NCI-H345 treated with DMSO at 0.1 percent for 48 hours (cell line): ENCODE results near the gene GRIA4.
"Not testable (repeated sequence)": the region's sequence is repeated elsewhere in the genome, so short reads cannot be mapped to it uniquely, and the experiment has no call there.

Experiments
- DNase-seq: peaks from one replicate; lab custom pipeline; 2025; ENCODE audit not compliant: unreplicated experiment; lab: John Stamatoyannopoulos, UW

The GRIA4 gene

GRCh38 chr11:105718641-105719040 is 108.8 kb downstream of the GRIA4 start:
- DNase-seq: no peak

DNA sequence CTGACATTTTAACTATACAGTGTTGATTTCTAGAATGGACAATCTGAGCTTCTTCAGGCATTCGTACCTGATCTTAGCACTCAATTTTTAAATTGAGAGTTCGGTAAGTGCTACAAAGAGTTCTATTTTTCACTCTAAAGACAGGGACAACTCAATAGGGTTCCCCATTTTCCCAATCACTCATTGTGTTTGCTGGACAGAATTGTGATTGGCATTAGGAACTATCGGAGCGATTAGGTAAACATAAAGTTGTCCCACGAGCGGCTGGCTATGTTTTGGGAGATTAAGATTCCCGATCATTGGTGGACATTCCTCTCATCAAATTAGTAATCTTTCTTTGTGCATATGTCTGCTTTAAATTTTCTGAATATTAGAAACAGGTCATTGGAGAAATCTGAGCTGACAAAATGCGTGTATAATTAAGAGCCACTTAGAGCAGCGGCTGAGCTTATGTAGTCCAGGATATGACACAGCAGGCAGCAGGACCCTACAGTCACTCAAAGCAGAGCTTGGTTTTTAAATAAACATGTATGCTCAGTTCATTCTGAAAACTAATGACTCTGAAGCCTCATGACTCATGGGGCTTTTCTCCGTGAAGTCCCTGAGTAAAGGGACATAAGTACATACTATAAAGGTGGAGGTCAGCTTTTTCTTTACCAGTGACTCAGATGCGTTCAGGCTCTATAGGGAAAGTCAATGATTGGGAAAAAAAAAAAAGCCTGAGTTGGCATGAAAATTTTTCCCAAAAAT is 109.4 kb downstream of the GRIA4 start:
- DNase-seq: peak; percentile 60

- no peak for DNase-seq
These were observed 110.2 kb downstream of the GRIA4 start for GRCh38 chr11:105720096-105720495.

DNA sequence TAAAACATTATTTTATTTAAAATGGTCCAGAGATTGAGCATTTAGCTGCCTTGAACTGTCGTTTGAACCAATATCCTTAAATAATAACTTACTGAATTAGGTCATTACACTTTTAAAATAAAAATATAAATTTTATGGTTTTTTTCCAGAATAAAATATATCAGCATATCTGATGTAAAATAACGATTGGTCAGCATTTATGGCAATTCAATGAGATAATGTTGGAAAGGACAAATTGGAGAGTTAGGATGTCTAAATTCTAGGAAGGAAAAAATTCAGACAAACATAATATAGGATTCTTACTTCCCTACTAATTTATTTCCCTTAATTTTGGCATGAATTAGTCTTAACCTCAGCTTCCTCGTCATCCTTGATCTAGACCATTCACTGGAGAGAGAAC is 113.4 kb downstream of the GRIA4 start:
- DNase-seq: no peak

- DNase-seq: no peak
These were observed 122.7 kb downstream of the GRIA4 start for GRCh38 chr11:105732611-105733010.

- no peak for DNase-seq
These were observed 124.6 kb downstream of the GRIA4 start for GRCh38 chr11:105734426-105734825.

DNA sequence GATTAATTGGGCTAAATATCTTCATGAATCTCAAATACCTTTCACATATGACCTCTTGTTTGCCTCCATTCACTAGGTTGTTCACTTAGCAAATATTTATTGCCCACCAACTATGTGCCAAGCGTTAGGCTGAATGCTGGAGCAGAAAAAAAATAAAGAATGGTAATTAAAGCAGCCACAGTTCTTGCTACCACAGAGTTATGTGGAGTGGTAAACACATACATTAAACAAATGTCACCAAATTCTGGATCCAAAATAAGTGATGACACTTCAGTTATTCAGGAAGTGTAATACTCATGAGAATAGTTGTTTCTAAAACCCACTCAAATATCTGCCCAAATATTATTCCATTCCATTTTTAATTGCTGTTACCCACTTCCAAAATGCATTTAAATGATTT is 128.4 kb downstream of the GRIA4 start:
- no peak for DNase-seq

DNA sequence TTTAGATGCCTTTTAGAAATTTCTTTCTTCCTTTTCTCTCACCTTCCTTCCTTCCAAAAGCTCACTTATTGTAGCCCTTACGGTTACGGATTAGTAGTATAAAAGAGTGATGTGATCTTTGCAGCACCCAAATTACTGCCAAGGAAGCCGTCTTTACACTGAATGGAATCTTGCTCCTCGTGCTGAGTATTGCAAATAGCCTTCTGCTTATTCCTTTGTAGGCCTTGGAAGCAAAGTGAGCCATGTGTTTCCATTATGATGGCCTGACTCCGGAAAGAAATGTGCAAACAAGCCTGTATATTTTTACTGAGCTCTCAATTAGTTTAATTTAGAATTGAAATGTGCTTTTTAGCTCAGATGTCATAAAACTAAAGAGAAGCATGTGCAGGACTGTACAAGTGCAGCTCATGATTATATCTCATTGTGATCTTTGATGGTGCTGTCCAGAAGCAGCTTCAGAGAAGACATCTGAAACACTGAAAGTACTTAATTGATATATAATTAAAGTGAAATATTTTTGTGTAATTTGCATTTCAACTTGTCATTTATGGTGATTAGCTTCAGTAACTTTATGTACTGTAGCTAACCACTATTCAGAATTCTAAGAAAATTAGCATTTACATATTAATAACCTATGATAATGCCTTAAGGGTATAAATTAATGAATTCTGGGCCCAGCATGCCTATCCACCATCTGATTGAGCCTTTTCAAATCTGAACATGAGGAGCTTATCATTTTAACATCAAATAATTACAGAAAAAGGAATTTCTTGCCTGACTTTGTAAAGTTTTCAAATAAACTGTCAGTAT is 129.3 kb downstream of the GRIA4 start:
- no peak for DNase-seq

DNA sequence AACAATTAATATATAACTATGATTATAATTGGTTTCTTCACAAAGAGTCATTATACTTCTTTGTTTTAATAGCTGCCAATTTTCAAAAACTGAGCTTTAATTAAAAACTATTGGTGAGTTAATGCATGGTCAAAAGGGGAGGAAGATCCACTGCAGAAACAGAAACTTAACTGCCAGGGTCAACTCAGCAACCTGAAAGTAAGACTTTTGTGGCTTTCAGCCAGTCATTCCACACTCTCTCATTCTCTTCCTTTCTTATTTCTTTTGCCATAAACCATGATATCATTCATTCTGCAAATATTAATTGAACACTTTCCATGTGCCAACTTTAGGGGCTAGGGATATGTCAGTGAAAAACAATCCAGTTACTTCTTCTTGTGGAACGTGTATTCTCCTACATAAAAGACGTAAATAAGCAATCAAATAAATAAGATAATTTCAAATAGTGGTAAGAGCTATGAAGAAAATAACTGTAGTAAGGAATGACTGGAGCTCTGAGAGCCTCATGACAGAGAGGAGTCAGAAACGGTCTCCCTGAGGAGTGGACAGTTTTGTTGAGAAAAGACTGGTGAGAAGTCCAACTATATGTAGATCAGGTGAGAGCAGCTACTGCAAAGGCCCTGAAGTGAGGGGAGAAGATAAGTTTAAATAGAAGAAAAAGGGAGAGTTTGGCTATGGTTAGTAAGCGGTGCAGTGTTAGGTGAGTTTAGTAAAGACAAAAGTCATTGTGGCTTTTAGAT is 130.5 kb downstream of the GRIA4 start:
- no peak for DNase-seq

GRCh38 chr11:105741488-105742020 is 131.7 kb downstream of the GRIA4 start:
- DNase-seq: no peak

GRCh38 chr11:105754260-105754659 is 144.4 kb downstream of the GRIA4 start:
- no peak for DNase-seq

DNA sequence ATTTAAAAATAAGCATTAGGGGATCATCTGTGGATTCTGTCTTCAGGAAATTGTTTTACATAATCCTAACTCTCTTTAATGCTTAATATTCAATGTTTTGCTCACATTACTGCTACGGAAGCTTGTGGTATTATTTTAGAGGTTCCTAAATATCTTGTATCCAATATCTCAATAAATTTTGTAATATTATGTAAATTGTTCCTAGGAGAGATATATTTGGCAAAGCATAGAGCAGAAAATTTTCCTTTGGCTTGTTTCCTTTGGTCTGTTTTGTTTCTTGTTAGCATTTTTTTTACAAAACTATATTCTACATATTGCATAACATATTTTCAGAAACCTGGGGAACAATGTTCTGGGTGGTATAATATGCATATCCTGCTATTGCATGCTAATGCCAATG is 144.8 kb downstream of the GRIA4 start:
- DNase-seq: no peak

- no peak for DNase-seq
These were observed 147.2 kb downstream of the GRIA4 start for GRCh38 chr11:105757107-105757506.

GRCh38 chr11:105763594-105763993 is 153.7 kb downstream of the GRIA4 start:
- DNase-seq: no peak

DNA sequence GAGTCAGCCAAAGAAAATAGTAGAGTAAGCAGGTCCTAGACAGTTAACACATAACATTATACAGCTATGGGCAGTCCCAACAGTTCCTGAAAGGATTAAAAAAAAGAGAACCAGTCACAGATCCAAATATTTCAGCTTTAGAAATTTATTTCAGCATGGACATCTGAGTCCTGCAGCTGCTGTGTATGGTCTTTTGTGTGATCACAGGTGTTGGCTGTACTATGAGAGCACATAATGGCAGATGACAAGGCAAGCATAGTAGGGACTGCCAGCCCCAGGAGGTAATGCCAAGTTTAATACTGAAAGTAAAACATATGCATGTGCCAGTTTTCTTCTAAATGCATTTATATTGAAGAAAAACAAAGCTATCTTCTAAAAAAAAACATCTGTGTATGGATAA is 158.1 kb downstream of the GRIA4 start:
- no peak for DNase-seq

- no peak for DNase-seq
These were observed 159.8 kb downstream of the GRIA4 start for GRCh38 chr11:105769627-105770026.

- DNase-seq: not testable (repeated sequence)
These were observed 163.6 kb downstream of the GRIA4 start for GRCh38 chr11:105773452-105773851.

GRCh38 chr11:105774899-105775298 is 165.0 kb downstream of the GRIA4 start:
- DNase-seq: no peak

DNA sequence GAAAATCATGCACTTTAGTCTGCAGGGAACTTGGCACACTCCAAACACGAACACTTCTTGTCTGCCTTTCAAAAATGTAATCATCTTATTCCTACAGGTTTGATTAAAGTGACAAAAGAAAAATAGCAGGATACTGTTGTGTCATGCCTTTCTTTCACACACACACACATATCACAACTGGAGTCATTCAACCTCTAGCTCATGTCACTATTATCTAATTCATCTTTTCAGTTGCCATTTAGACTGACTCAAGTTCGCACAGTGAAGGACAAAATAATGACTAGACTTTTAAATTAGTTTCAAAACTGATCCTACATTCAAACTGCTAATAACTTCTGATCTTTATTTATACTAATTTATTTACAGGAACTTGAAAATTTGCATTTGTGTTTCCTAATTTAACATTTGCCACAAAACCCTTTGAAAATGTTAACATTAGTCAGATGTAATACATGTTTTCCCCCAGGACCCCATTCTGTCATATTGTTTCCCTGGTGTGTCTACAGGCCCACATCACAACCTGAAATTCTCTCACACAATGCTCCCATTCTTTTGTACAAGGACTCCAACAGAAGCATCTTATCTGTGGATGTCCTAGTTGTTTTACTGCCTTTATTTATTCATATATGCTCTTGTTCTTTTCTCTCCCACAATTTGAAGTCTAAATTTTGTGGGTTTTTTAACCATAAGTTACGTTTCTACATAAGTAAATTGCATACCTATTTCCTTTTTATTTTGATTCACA is 171.1 kb downstream of the GRIA4 start:
- DNase-seq: no peak

- DNase-seq: no peak
These were observed 171.9 kb downstream of the GRIA4 start for GRCh38 chr11:105781807-105782206.

DNA sequence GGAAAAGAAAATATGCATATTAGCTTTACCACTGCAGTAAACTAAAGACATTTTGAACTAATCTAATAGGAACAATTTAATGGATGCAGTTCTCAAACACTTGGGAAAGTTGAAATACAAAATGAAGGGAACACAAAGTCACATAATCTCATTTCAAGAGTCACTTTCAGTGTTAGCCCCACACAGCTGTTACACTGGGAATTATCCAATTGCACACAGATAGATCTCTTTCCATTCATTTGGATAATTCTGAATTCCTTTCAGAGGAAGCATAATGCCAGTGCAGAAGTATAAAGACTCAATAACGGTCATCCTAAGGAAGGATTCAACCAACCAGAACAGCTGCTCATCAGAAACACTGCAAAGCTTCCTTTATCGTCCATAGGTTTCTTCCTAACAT is 173.3 kb downstream of the GRIA4 start:
- DNase-seq: no peak
